IMR-90 (cell line): ENCODE results near the gene MUSTN1. TPM values are rescaled to one million over a fixed set of nuclear protein-coding genes. Genes with fewer than 3 reads are reported as not detected.

ENCODE experiments used
- ATAC-seq: fragments of 200-7000 bp; cut with Tn5 transposase; 2 replicates; pipeline ENCODE4 v1.9.1; 2020; ENCODE audit warnings: low read depth, mild to moderate bottlenecking, moderate library complexity
- BruUV-seq: library from RNA; stranded (reverse); fragments of 400-500 nt; replicated peaks from 2 replicates; lab custom pipeline; 2021; lab: Mats Ljungman, UMichigan
- CTCF ChIA-PET: fragments of 300-600 bp; formaldehyde crosslinking; extraction: SDS; loops from one replicate; lab custom pipeline; 2021; ENCODE audit warnings: antibody characterized with exemption; lab: Yijun Ruan, JAX
- POLR2A ChIA-PET: fragments of 300-600 bp; sonication (Branson Sonifier 250); formaldehyde crosslinking; loops from one replicate; lab custom pipeline; 2022; ENCODE audit warnings: antibody characterized with exemption; ENCODE audit not compliant: unreplicated experiment; lab: Charles Lee
- DNase-seq: peaks from one replicate; pipeline ENCODE4 v3.0.0; 2013
- H2AFZ ChIP-seq: replicated peaks from 2 replicates; pipeline ENCODE3; 2013; ENCODE audit warnings: low read length, mild to moderate bottlenecking; ENCODE audit not compliant: poor library complexity
- H2AK5ac ChIP-seq: 2 replicates; pipeline ENCODE4 v1.6.1; 2013; ENCODE audit warnings: low read depth, low read length, inconsistent platforms
- H2AK9ac ChIP-seq: replicated peaks from 2 replicates; pipeline ENCODE3; 2013; ENCODE audit warnings: mild to moderate bottlenecking, low read depth, low read length, moderate library complexity; ENCODE audit not compliant: poor library complexity
- H2BK120ac ChIP-seq: 2 replicates; pipeline ENCODE4 v1.6.1; 2013; ENCODE audit warnings: low read depth, low read length, inconsistent platforms
- H2BK15ac ChIP-seq: 3 replicates; pipeline ENCODE4 v1.6.1; 2013; ENCODE audit warnings: low read depth, low read length, inconsistent platforms
- H2BK20ac ChIP-seq: 2 replicates; pipeline ENCODE4 v1.6.1; 2013; ENCODE audit warnings: low read depth, mild to moderate bottlenecking, inconsistent platforms, low read length, moderate library complexity
- H2BK5ac ChIP-seq: 2 replicates; pipeline ENCODE4 v1.6.1; 2013; ENCODE audit warnings: mild to moderate bottlenecking, low read depth, low read length, inconsistent platforms; ENCODE audit not compliant: poor library complexity, severe bottlenecking
- H3K14ac ChIP-seq: replicated peaks from 2 replicates; pipeline ENCODE4 v1.6.1; 2013; ENCODE audit warnings: low read depth, low read length, inconsistent platforms
- H3K18ac ChIP-seq: 2 replicates; pipeline ENCODE4 v1.6.1; 2013; ENCODE audit warnings: low read depth, low read length, control low read depth
- H3K23ac ChIP-seq: 2 replicates; pipeline ENCODE4 v1.6.1; 2013; ENCODE audit warnings: low read depth, low read length, inconsistent platforms
- H3K27ac ChIP-seq: 2 replicates; pipeline ENCODE4 v1.5.1; 2013; ENCODE audit warnings: mild to moderate bottlenecking, control low read depth, low read length; ENCODE audit not compliant: insufficient read depth
- H3K27me3 ChIP-seq: 2 replicates; pipeline ENCODE4 v1.6.1; 2013; ENCODE audit warnings: low read length; ENCODE audit not compliant: control insufficient read depth, insufficient read depth
- H3K36me3 ChIP-seq: 2 replicates; pipeline ENCODE4 v1.6.1; 2013; ENCODE audit warnings: low read length, mixed read lengths; ENCODE audit not compliant: control insufficient read depth, insufficient read depth
- H3K4ac ChIP-seq: 2 replicates; pipeline ENCODE4 v1.6.1; 2013; ENCODE audit warnings: low read depth, low read length, inconsistent platforms
- H3K4me1 ChIP-seq: 2 replicates; pipeline ENCODE4 v1.6.1; 2013; ENCODE audit warnings: low read length, mixed read lengths; ENCODE audit not compliant: control insufficient read depth, insufficient read depth
- H3K4me2 ChIP-seq: 2 replicates; pipeline ENCODE4 v1.6.1; 2013; ENCODE audit warnings: low read depth, mild to moderate bottlenecking, control low read depth, low read length, moderate library complexity
- H3K4me3 ChIP-seq: 2 replicates; pipeline ENCODE4 v1.5.1; 2013; ENCODE audit warnings: low read depth, mild to moderate bottlenecking, control low read depth, low read length, moderate library complexity; ENCODE audit not compliant: insufficient read depth
- H3K56ac ChIP-seq: 2 replicates; pipeline ENCODE4 v1.6.1; 2013; ENCODE audit warnings: low read length, inconsistent platforms; ENCODE audit not compliant: insufficient read depth; ENCODE audit errors: extremely low read depth
- H3K79me1 ChIP-seq, 2 experiments: 2 replicates each; pipeline ENCODE4 v1.6.1; 2013; ENCODE audit warnings: low read length in 2 of 2, inconsistent platforms in 1 of 2, low read depth in 1 of 2
- H3K9ac ChIP-seq: 2 replicates; pipeline ENCODE4 v1.6.1; 2013; ENCODE audit warnings: low read depth, low read length, control low read depth
- H3K9me1 ChIP-seq: 2 replicates; pipeline ENCODE4 v1.6.1; 2013; ENCODE audit warnings: low read length, inconsistent platforms; ENCODE audit not compliant: insufficient read depth
- H3K9me3 ChIP-seq: 2 replicates; pipeline ENCODE4 v1.6.1; 2013; ENCODE audit warnings: low read length; ENCODE audit not compliant: control insufficient read depth, insufficient read depth
- H4K20me1 ChIP-seq: 2 replicates; pipeline ENCODE4 v1.6.1; 2013; ENCODE audit warnings: low read length, inconsistent platforms; ENCODE audit not compliant: insufficient read depth
- H4K5ac ChIP-seq: 2 replicates; pipeline ENCODE4 v1.6.1; 2013; ENCODE audit warnings: mild to moderate bottlenecking, low read depth, low read length, control low read depth
- H4K8ac ChIP-seq, 2 experiments: 2 replicates each; pipeline ENCODE4 v1.6.1; 2013; ENCODE audit warnings: low read depth in 2 of 2, low read length in 2 of 2, control low read depth in 1 of 2, inconsistent platforms in 1 of 2
- H4K91ac ChIP-seq: 2 replicates; pipeline ENCODE4 v1.6.1; 2013; ENCODE audit warnings: low read depth, low read length, inconsistent platforms; ENCODE audit not compliant: insufficient read depth
- BHLHE40 ChIP-seq: fragments of 150-350 bp; IDR thresholded peaks from 2 replicates; pipeline ENCODE4 v1.6.1; 2016; ENCODE audit warnings: mild to moderate bottlenecking, low read depth, low read length
- CEBPB ChIP-seq: IDR thresholded peaks from 2 replicates; pipeline ENCODE4 v1.6.1; 2012; ENCODE audit warnings: low read depth, low read length, improper control_type of control experiment
- CHD1 ChIP-seq: IDR thresholded peaks from 2 replicates; pipeline ENCODE4 v1.6.1; 2012; ENCODE audit warnings: low read depth, low read length, improper control_type of control experiment
- CTCF ChIP-seq: conservative IDR thresholded peaks from 2 replicates; pipeline ENCODE4 v1.5.1; 2012; ENCODE audit warnings: mild to moderate bottlenecking, low read depth, low read length, improper control_type of control experiment
- ELK1 ChIP-seq: fragments of 150-350 bp; IDR thresholded peaks from 2 replicates; pipeline ENCODE4 v1.6.1; 2016; ENCODE audit warnings: low read depth, mild to moderate bottlenecking, low read length, moderate library complexity, borderline replicate concordance
- FOS ChIP-seq: fragments of 150-350 bp; IDR thresholded peaks from 2 replicates; pipeline ENCODE4 v1.6.1; 2016; ENCODE audit warnings: low read depth, low read length
- MAFK ChIP-seq: IDR thresholded peaks from 2 replicates; pipeline ENCODE4 v1.6.1; 2012; ENCODE audit warnings: low read depth, low read length, improper control_type of control experiment
- MAZ ChIP-seq: IDR thresholded peaks from 2 replicates; pipeline ENCODE4 v1.6.1; 2012; ENCODE audit warnings: low read depth, mild to moderate bottlenecking, low read length, improper control_type of control experiment, moderate library complexity, borderline replicate concordance
- MXI1 ChIP-seq: IDR thresholded peaks from 2 replicates; pipeline ENCODE4 v1.6.1; 2012; ENCODE audit warnings: low read depth, mild to moderate bottlenecking, low read length, moderate library complexity, borderline replicate concordance
- NFE2L2 ChIP-seq: fragments of 150-350 bp; IDR thresholded peaks from 2 replicates; pipeline ENCODE4 v1.6.1; 2016; ENCODE audit warnings: low read depth, mild to moderate bottlenecking, low read length
- POLR2A ChIP-seq: IDR thresholded peaks from 2 replicates; pipeline ENCODE4 v1.6.1; 2012; ENCODE audit warnings: mild to moderate bottlenecking, low read depth, low read length
- RAD21 ChIP-seq: IDR thresholded peaks from 2 replicates; pipeline ENCODE4 v1.6.1; 2012; ENCODE audit warnings: low read length, improper control_type of control experiment
- RCOR1 ChIP-seq: IDR thresholded peaks from 2 replicates; pipeline ENCODE4 v1.6.1; 2012; ENCODE audit warnings: mild to moderate bottlenecking, low read length, improper control_type of control experiment; ENCODE audit not compliant: insufficient replicate concordance
- RFX5 ChIP-seq: IDR thresholded peaks from 2 replicates; pipeline ENCODE4 v1.8.0; 2012; ENCODE audit warnings: low read depth, mild to moderate bottlenecking, low read length, moderate library complexity
- SMC3 ChIP-seq: fragments of 150-350 bp; IDR thresholded peaks from 2 replicates; pipeline ENCODE4 v1.6.1; 2016; ENCODE audit warnings: low read depth, mild to moderate bottlenecking, antibody characterized with exemption, low read length, moderate library complexity
- WGBS, 2 experiments: methylation state at CpG; one replicate each; pipeline versions ENCODE4 v1.1.5 to v1.1.7; 2013; ENCODE audit warnings: missing lambda C conversion rate in 2 of 2; ENCODE audit not compliant: insufficient read length in 1 of 2; ENCODE audit errors: extremely low coverage in 2 of 2; 5-methylcytosine and 5-hydroxymethylcytosine counted together
- dilution Hi-C: fragments of 300-500 bp; cut with HindIII; formaldehyde crosslinking; loops from one replicate; pipeline ENCODE4 v1.14.3; 2018; ENCODE audit warnings: low sequenced_read_pairs; ENCODE audit not compliant: unreplicated experiment
- in situ Hi-C: fragments of 300-500 bp; cut with MboI; formaldehyde crosslinking; loops from 3 replicates; pipeline ENCODE4 v1.14.3; 2019; ENCODE audit warnings: low sequenced_read_pairs, inconsistent platforms, mixed read lengths
- intact Hi-C: fragments of 100-400 bp; cut with micrococcal nuclease; formaldehyde crosslinking; loops from 2 replicates; pipeline ENCODE4 v1.10.0; 2022
- polyA plus RNA-seq, 3 experiments: library from polyadenylated mRNA; depleted of rRNA; stranded (reverse); fragments of >200 nt; gene quantifications; 2 replicates each; pipeline ENCODE4 v1.2.3, GENCODE V29; 2012; ENCODE audit warnings: low replicate concordance in 1 of 3
- total RNA-seq: library from RNA; depleted of rRNA; stranded (reverse); fragments of >200 nt; gene quantifications from 2 replicates; pipeline ENCODE4 v1.2.3, GENCODE V29; 2012

The MUSTN1 gene
- total and polyA plus RNA-seq, 2 of the 4 experiments (the other 2 are of a cell fraction): not detected

DNA sequence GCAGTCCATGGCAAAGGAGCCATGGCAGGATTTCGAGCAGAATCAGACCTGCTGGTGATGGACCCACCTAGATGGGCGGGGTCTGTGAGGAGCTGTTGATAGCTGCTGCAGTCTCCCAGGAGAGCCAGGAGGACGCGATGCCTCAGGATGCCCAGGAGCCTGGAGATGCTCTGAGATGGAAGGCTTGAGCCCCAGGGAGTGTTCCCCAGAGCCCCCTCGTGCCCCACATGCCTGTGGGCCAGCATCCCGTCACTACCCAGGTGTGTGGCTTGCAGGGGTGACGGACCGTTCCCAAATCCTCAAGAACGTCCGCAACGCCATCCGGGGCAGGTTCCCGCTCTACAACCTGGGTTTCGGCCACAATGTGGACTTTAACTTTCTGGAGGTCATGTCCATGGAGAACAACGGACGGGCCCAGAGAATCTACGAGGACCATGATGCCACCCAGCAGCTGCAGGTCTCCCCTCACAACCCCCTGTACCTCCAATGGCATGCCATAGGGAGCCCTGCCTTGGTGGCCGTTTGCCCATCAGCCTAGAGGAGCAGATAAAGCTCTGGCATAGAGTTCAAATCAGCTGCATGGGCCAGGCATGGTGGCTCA is 50.7 kb downstream of the MUSTN1 start:
- no peak for DNase-seq
- ChIA-PET CTCF (no interaction called here), POLR2A (interaction anchor here (0.6 kb wide), 1 partner anchor 9 kb away, joined by 3 read pairs; no protein-coding TSS in a partner anchor)

More for the DNA sequence above, 50.7 kb downstream of the MUSTN1 start:
- 70% methylated on average over 11 of the region's 18 CpGs; no CpG with 5 or more reads in 1 of the 2 experiments for WGBS, 2 experiments
- H3K27me3 ChIP-seq: peaks cover 52% of the 10 kb centered on the region
- dilution Hi-C loops (no loop called here), intact Hi-C loops (no loop called here), in situ Hi-C loops (no loop called here)
- H3K23ac ChIP-seq: no peak overlapping the region
- H3K36me3 ChIP-seq: no peaks in the 10 kb centered on the region
- H3K79me1 ChIP-seq: no peaks in the 10 kb centered on the region
- no peak overlapping the region for H4K8ac ChIP-seq
- no peak overlapping the region for H2AK9ac ChIP-seq
- no peak overlapping the region for H3K4ac ChIP-seq
- ATAC-seq: no peak
- no peaks in the 10 kb centered on the region for H3K4me1 ChIP-seq
- H3K14ac ChIP-seq: no peak overlapping the region
- H4K20me1 ChIP-seq: no peaks in the 10 kb centered on the region
- TF ChIP-seq NFE2L2: no peak
- no peak for TF ChIP-seq FOS
- no peak for TF ChIP-seq CEBPB
- no peak for TF ChIP-seq BHLHE40
- TF ChIP-seq MXI1: no peak
- TF ChIP-seq RFX5: no peak
- no peak for TF ChIP-seq RAD21
- TF ChIP-seq MAFK: no peak
- no peak for TF ChIP-seq ELK1
- no peak for TF ChIP-seq CHD1
- TF ChIP-seq POLR2A: no peak
- TF ChIP-seq CTCF: no peak
- TF ChIP-seq RCOR1: no peak
- no peak for TF ChIP-seq SMC3
- no peak for TF ChIP-seq MAZ
- no peak overlapping the region for H2BK20ac ChIP-seq
- H3K9me1 ChIP-seq: no peaks in the 10 kb centered on the region; the same call in 1 of the 2 replicates
- H3K9ac ChIP-seq: no peak overlapping the region
- H2BK5ac ChIP-seq: no peak overlapping the region
- H3K18ac ChIP-seq: no peak overlapping the region
- H4K5ac ChIP-seq: no peak overlapping the region
- H3K9me3 ChIP-seq: no peaks in the 10 kb centered on the region
- BruUV-seq: no TSS peak
- no peak overlapping the region for H4K91ac ChIP-seq
- H3K27ac ChIP-seq: no peak overlapping the region
- no peak overlapping the region for H2BK120ac ChIP-seq
- H3K4me2 ChIP-seq: no peak overlapping the region
- no peak overlapping the region for H2BK15ac ChIP-seq
- H3K56ac ChIP-seq: no peak overlapping the region
- no peak overlapping the region for H3K4me3 ChIP-seq
- no peak overlapping the region for H2AFZ ChIP-seq
- H2AK5ac ChIP-seq: no peak overlapping the region
